Vagina (tissue), 2 donors: ENCODE data around the gene MTMR2.

ENCODE experiments used
- CTCF ChIP-seq, 3 experiments: fragments of 450-650 bp in 2 of 3; fragments of 200-600 bp in 1 of 3; sonication (generic) in 1 of 3; IDR thresholded peaks; one replicate each; pipeline ENCODE4 v1.5.1; 2017 to 2019; ENCODE audit warnings: antibody characterized with exemption in 3 of 3, mild to moderate bottlenecking in 2 of 3, moderate library complexity in 2 of 3
- POLR2A ChIP-seq, 2 donors: fragments of 450-650 bp; IDR thresholded peaks; one replicate each; pipeline ENCODE4 v1.6.1; 2017; ENCODE audit warnings: antibody characterized with exemption in 2 of 2, mild to moderate bottlenecking in 2 of 2, moderate library complexity in 2 of 2
- POLR2AphosphoS5 ChIP-seq, 2 donors: sonication (generic); formaldehyde crosslinking; IDR thresholded peaks; one replicate each; pipeline ENCODE4 v1.9.0; 2017; ENCODE audit warnings: antibody characterized with exemption in 2 of 2, mild to moderate bottlenecking in 2 of 2, low read depth in 1 of 2; ENCODE audit not compliant: insufficient read depth in 1 of 2

- TF ChIP-seq CTCF (IDR thresholded peaks at IDR 0.05), result no peak
- no peak for TF ChIP-seq POLR2AphosphoS5 (IDR thresholded peaks at IDR 0.05; ENCODE audit: insufficient read depth in 1 of 2, low read depth in 1 of 2)
- TF ChIP-seq POLR2A (IDR thresholded peaks at IDR 0.05), result no peak
These were observed 31.4 kb downstream of the MTMR2 start for GRCh38 chr11:95892492-95892891.
